ENCODE results near the gene TPTE2.

- TF ChIP-seq ZNF70 (CRISPR knock-in tag; IDR thresholded peaks at IDR 0.05) (no peak), PATZ1 (CRISPR knock-in tag; IDR thresholded peaks at IDR 0.05; ENCODE audit: borderline replicate concordance) (no peak)
Observed at GRCh38 chr13:19587635-19588300, 26.4 kb upstream of the TPTE2 start.

Measured in SK-N-SH treated with all-trans-retinoic acid at 6 μM for 48 hours (cell line).